GM12878 (cell line): ENCODE measurements around the gene KDM3B. TPM values are rescaled to one million over a fixed set of nuclear protein-coding genes. Genes with fewer than 3 reads are reported as not detected.

Source experiments
- BACH1 ChIP-seq: fragments of 450-650 bp; IDR thresholded peaks from 2 replicates; pipeline ENCODE4 v1.6.1; 2017; ENCODE audit warnings: mild to moderate bottlenecking, borderline replicate concordance
- CEBPB ChIP-seq, 2 experiments: fragments of 150-350 bp in 1 of 2; IDR thresholded peaks; 2 replicates each; pipeline ENCODE4 v1.6.1; 2012 to 2014; ENCODE audit warnings: low read depth in 2 of 2, low read length in 2 of 2, borderline replicate concordance in 1 of 2, inconsistent platforms in 1 of 2
- EP300 ChIP-seq, 2 experiments: fragments of 150-350 bp in 1 of 2; IDR thresholded peaks; 2 replicates each; pipeline ENCODE4 v1.6.1; 2011 to 2012; ENCODE audit warnings: low read depth in 2 of 2, low read length in 2 of 2, borderline replicate concordance in 1 of 2, improper control_type of control experiment in 1 of 2, inconsistent platforms in 1 of 2; ENCODE audit not compliant: control insufficient read depth in 1 of 2
- RCOR1 ChIP-seq: conservative IDR thresholded peaks from 2 replicates; pipeline ENCODE4 v1.6.1; 2012; ENCODE audit warnings: low read depth, low read length, improper control_type of control experiment
- SREBF2 ChIP-seq: IDR thresholded peaks from 2 replicates; pipeline ENCODE4 v1.6.1; 2012; ENCODE audit warnings: mild to moderate bottlenecking, low read length
- TAF1 ChIP-seq: IDR thresholded peaks from 2 replicates; pipeline ENCODE4 v1.6.1; 2011; ENCODE audit warnings: mild to moderate bottlenecking, low read depth, low read length, borderline replicate concordance
- ZNF24 ChIP-seq: fragments of 450-650 bp; IDR thresholded peaks from 2 replicates; pipeline ENCODE4 v1.6.1; 2017; ENCODE audit warnings: antibody characterized with exemption, mild to moderate bottlenecking
- polyA plus RNA-seq, 11 experiments: library from polyadenylated mRNA; depleted of rRNA in 4 of 11; unstranded in 6 of 11; stranded (reverse) in 5 of 11; fragments of >200 nt; fragmentation: Nextera tagmentation in 4 of 11; fragmentation: Illumina TruSeq in 1 of 11; extraction: Ambion mirVana in 4 of 11; extraction: Trizol in 1 of 11; gene quantifications; 1 replicate in 1 of 11; 2 replicates in 10 of 11; pipeline versions ENCODE4 v1.2.1 to v1.2.3, GENCODE V29; 2011 to 2016; ENCODE audit warnings: inconsistent platforms in 2 of 11, missing spikeins in 2 of 11, low read depth in 1 of 11
- total RNA-seq, 4 experiments: library from RNA; depleted of rRNA in 3 of 4; stranded (reverse); fragments of >200 nt in 3 of 4; fragmentation: Illumina TruSeq in 1 of 4; extraction: Trizol in 1 of 4; gene quantifications; 2 replicates each; pipeline versions ENCODE4 v1.2.1 to v1.2.3, GENCODE V29; 2013 to 2021
- TF ChIP-seq, protein P1 (sequence below): fragments of 450-650 bp; IDR thresholded peaks from 2 replicates; pipeline ENCODE4 v1.6.1; 2017; ENCODE audit warnings: mild to moderate bottlenecking
- TF ChIP-seq, protein P2 (sequence below): fragments of 450-650 bp; IDR thresholded peaks from 2 replicates; pipeline ENCODE4 v1.6.1; 2018; ENCODE audit warnings: borderline replicate concordance, mild to moderate bottlenecking; ENCODE audit not compliant: partially characterized antibody
- TF ChIP-seq, protein P3 (sequence below), 3 experiments: IDR thresholded peaks in 2 of 3; conservative IDR thresholded peaks in 1 of 3; 2 replicates each; pipeline ENCODE4 v1.5.1; 2011; ENCODE audit warnings: low read depth in 3 of 3, low read length in 3 of 3, mild to moderate bottlenecking in 3 of 3, control low read depth in 2 of 3, moderate library complexity in 2 of 3, inconsistent platforms in 1 of 3, mixed read lengths in 1 of 3; ENCODE audit not compliant: control insufficient read depth in 2 of 3, insufficient read depth in 1 of 3; ENCODE audit errors: extremely low read depth in 1 of 3

KDM3B gene
- total and polyA plus RNA-seq, 10 of the 15 experiments (the other 5 are each of a cell fraction or from before 2014, with no cell fraction given), result 8.5 to 45.7 (median 29.0) TPM

DNA sequence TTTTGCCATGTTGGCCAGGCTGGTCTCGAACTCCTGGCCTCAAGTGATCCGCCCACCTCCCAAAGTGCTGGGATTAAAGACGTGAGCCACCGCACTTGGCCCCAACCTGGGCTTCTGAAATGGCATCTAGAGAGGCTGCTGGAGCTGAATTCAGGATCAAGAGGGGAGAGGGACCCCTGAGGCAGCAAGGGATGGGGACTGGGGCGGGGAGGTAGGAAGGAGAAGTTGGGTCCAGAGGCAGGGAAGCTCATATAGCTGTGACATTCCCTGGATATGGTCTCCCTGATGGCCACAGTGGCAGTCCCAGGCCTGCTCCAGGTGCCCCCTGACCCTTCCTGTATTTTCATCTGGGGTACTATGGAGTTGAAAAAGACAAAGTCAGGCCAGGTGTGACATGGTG is 98.5 kb downstream of the KDM3B start (continued):
- TF ChIP-seq, protein P1, sequence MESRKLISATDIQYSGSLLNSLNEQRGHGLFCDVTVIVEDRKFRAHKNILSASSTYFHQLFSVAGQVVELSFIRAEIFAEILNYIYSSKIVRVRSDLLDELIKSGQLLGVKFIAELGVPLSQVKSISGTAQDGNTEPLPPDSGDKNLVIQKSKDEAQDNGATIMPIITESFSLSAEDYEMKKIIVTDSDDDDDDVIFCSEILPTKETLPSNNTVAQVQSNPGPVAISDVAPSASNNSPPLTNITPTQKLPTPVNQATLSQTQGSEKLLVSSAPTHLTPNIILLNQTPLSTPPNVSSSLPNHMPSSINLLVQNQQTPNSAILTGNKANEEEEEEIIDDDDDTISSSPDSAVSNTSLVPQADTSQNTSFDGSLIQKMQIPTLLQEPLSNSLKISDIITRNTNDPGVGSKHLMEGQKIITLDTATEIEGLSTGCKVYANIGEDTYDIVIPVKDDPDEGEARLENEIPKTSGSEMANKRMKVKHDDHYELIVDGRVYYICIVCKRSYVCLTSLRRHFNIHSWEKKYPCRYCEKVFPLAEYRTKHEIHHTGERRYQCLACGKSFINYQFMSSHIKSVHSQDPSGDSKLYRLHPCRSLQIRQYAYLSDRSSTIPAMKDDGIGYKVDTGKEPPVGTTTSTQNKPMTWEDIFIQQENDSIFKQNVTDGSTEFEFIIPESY, result no peak
- TF ChIP-seq ZNF24 (no peak), TAF1 (no peak), CEBPB (IDR thresholded peaks at IDR 0.05; ENCODE audit: borderline replicate concordance in 1 of 2, low read depth in 2 of 2, low read length in 2 of 2) (no peak), BACH1 (no peak), RCOR1 (no peak), EP300 (IDR thresholded peaks at IDR 0.05; ENCODE audit: borderline replicate concordance in 1 of 2, control insufficient read depth in 1 of 2, low read depth in 2 of 2, low read length in 2 of 2) (no peak), SREBF2 (no peak)
- TF ChIP-seq, protein P2, sequence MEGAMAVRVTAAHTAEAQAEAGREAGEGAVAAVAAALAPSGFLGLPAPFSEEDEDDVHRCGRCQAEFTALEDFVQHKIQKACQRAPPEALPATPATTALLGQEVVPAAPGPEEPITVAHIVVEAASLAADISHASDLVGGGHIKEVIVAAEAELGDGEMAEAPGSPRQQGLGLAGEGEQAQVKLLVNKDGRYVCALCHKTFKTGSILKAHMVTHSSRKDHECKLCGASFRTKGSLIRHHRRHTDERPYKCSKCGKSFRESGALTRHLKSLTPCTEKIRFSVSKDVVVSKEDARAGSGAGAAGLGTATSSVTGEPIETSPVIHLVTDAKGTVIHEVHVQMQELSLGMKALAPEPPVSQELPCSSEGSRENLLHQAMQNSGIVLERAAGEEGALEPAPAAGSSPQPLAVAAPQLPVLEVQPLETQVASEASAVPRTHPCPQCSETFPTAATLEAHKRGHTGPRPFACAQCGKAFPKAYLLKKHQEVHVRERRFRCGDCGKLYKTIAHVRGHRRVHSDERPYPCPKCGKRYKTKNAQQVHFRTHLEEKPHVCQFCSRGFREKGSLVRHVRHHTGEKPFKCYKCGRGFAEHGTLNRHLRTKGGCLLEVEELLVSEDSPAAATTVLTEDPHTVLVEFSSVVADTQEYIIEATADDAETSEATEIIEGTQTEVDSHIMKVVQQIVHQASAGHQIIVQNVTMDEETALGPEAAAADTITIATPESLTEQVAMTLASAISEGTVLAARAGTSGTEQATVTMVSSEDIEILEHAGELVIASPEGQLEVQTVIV, result no peak
- TF ChIP-seq, protein P3, sequence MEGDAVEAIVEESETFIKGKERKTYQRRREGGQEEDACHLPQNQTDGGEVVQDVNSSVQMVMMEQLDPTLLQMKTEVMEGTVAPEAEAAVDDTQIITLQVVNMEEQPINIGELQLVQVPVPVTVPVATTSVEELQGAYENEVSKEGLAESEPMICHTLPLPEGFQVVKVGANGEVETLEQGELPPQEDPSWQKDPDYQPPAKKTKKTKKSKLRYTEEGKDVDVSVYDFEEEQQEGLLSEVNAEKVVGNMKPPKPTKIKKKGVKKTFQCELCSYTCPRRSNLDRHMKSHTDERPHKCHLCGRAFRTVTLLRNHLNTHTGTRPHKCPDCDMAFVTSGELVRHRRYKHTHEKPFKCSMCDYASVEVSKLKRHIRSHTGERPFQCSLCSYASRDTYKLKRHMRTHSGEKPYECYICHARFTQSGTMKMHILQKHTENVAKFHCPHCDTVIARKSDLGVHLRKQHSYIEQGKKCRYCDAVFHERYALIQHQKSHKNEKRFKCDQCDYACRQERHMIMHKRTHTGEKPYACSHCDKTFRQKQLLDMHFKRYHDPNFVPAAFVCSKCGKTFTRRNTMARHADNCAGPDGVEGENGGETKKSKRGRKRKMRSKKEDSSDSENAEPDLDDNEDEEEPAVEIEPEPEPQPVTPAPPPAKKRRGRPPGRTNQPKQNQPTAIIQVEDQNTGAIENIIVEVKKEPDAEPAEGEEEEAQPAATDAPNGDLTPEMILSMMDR (IDR thresholded peaks at IDR 0.05 in 2 of 3, conservative IDR thresholded peaks at IDR 0.05 in 1 of 3; ENCODE audit: control insufficient read depth in 2 of 3, extremely low read depth in 1 of 3, insufficient read depth in 1 of 3, low read depth in 3 of 3, low read length in 3 of 3), result no peak
